ENCODE data around the gene EHD4. TPM values are rescaled to one million over a fixed set of nuclear protein-coding genes. Genes with fewer than 3 reads are reported as not detected.

EHD4 gene
- total and polyA plus RNA-seq, 9 of the 15 experiments (the other 6 are each of a cell fraction or from before 2014, with no cell fraction given) = 0.89 to 10.3 (median 6.4) TPM

DNA sequence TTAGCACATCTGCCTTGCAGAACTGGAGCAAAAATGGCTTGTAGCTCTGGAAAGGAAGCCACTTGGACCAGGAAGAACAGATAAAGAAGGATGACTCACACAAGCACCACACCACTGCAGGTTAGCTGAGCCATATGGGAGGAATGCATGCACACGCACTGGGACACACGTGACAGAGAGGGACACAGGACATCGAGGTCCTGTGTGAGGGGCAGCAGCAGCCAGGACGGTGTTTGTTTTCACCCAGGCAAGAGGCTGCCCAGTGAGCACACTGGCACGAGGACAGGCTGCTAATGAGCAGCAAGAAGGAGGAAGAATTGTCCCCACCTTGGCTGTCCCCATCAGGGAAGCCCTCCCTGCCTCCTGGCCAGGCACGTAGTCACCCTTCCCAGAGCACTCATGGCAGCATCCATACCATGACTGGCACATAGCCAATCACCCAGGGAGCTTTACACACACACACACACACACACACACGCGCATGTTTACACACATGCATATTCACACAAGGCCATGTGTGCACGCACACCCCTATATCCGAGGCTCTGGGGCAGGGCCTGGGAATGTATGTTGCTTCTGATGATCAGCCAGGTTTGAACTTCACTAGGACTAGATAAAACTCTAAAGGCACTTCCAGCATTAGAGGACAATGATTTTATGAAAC lies 54.5 kb downstream of the EHD4 start (continued):
- TF ChIP-seq EGR1 (conservative IDR thresholded peaks at IDR 0.05) (no peak), ZNF124 (CRISPR knock-in tag; IDR thresholded peaks at IDR 0.05) (no peak), YY1 (IDR thresholded peaks at IDR 0.05; ENCODE audit: borderline replicate concordance in 1 of 3, control insufficient read depth in 1 of 3, extremely low read depth in 1 of 3, insufficient read depth in 3 of 3, insufficient read length in 1 of 3, insufficient replicate concordance in 2 of 3, low read depth in 1 of 3, low read length in 2 of 3) (peak in 1 of 3 experiments; percentile 27), ZNF217 (CRISPR knock-in tag; IDR thresholded peaks at IDR 0.05) (no peak), CAMTA2 (CRISPR knock-in tag; conservative IDR thresholded peaks at IDR 0.05) (no peak), CREBBP (IDR thresholded peaks at IDR 0.05; ENCODE audit: low read depth, low read length) (no peak), NR2F6 (CRISPR knock-in tag; IDR thresholded peaks at IDR 0.05) (no peak), ESRRA (IDR thresholded peaks at IDR 0.05; ENCODE audit: borderline replicate concordance, low read depth) (no peak), KHSRP (IDR thresholded peaks at IDR 0.05) (no peak), ZNF583 (CRISPR knock-in tag; IDR thresholded peaks at IDR 0.05) (no peak), C11orf30 (IDR thresholded peaks at IDR 0.05; ENCODE audit: low read depth) (no peak), ARID2 (IDR thresholded peaks at IDR 0.05) (no peak), NR1H2 (CRISPR knock-in tag; IDR thresholded peaks at IDR 0.05) (no peak), POLR2B (IDR thresholded peaks at IDR 0.05; ENCODE audit: low read depth, partially characterized antibody) (no peak), HDAC6 (IDR thresholded peaks at IDR 0.05; ENCODE audit: low read depth, low read length) (no peak), KLF10 (CRISPR knock-in tag; IDR thresholded peaks at IDR 0.05) (no peak), BRD9 (IDR thresholded peaks at IDR 0.05; ENCODE audit: low read depth, partially characterized antibody) (no peak), MCM7 (IDR thresholded peaks at IDR 0.05) (no peak)
- TF ChIP-seq, protein P1, sequence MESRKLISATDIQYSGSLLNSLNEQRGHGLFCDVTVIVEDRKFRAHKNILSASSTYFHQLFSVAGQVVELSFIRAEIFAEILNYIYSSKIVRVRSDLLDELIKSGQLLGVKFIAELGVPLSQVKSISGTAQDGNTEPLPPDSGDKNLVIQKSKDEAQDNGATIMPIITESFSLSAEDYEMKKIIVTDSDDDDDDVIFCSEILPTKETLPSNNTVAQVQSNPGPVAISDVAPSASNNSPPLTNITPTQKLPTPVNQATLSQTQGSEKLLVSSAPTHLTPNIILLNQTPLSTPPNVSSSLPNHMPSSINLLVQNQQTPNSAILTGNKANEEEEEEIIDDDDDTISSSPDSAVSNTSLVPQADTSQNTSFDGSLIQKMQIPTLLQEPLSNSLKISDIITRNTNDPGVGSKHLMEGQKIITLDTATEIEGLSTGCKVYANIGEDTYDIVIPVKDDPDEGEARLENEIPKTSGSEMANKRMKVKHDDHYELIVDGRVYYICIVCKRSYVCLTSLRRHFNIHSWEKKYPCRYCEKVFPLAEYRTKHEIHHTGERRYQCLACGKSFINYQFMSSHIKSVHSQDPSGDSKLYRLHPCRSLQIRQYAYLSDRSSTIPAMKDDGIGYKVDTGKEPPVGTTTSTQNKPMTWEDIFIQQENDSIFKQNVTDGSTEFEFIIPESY (CRISPR knock-in tag; IDR thresholded peaks at IDR 0.05) = no peak
- TF ChIP-seq, protein P2, sequence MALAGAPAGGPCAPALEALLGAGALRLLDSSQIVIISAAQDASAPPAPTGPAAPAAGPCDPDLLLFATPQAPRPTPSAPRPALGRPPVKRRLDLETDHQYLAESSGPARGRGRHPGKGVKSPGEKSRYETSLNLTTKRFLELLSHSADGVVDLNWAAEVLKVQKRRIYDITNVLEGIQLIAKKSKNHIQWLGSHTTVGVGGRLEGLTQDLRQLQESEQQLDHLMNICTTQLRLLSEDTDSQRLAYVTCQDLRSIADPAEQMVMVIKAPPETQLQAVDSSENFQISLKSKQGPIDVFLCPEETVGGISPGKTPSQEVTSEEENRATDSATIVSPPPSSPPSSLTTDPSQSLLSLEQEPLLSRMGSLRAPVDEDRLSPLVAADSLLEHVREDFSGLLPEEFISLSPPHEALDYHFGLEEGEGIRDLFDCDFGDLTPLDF (CRISPR knock-in tag; IDR thresholded peaks at IDR 0.05) = no peak

All from K562 (cell line).